ENCODE measurements around the gene UNC45A. TPM values are rescaled to one million over a fixed set of nuclear protein-coding genes. Genes with fewer than 3 reads are reported as not detected.

The UNC45A gene
- polyA plus RNA-seq, 3 donors = 29.3 to 42.6 (median 30.4) TPM

- Histone ChIP-seq H3K9me3 (replicated peaks in 1 of 2; ENCODE audit: control insufficient read depth in 1 of 2, insufficient read depth in 1 of 2, low read length in 2 of 2) (no peaks in the 10 kb centered on the region), H4K20me1 (ENCODE audit: insufficient read depth, low read length) (no peaks in the 10 kb centered on the region), H3K27me3 (ENCODE audit: control insufficient read depth in 2 of 2, insufficient read depth in 2 of 2, low read length in 2 of 2) (no peaks in the 10 kb centered on the region), H3K4me1 (ENCODE audit: control insufficient read depth in 1 of 2, insufficient read depth in 2 of 2, low read length in 2 of 2) (no peaks in the 10 kb centered on the region), H3K36me3 (replicated peaks in 1 of 2; ENCODE audit: control insufficient read depth in 1 of 2, insufficient read depth in 2 of 2, low read length in 2 of 2) (peaks cover 63 to 93% of the 10 kb centered on the region in 2 donors), H3K4me3 (replicated peaks in 1 of 3; ENCODE audit: low read depth in 2 of 3, low read length in 3 of 3) (no peak overlapping the region), H2AFZ (ENCODE audit: insufficient read depth, low read depth, low read length, poor library complexity, severe bottlenecking) (no peak overlapping the region), H3K4me2 (replicated peaks; ENCODE audit: extremely low read depth, low read length, poor library complexity, severe bottlenecking) (no peak overlapping the region), H3K27ac (ENCODE audit: low read depth in 1 of 2, low read length in 2 of 2) (no peak overlapping the region), H3K9ac (ENCODE audit: insufficient read depth, low read length, poor library complexity, severe bottlenecking) (no peak overlapping the region), H3K79me2 (ENCODE audit: insufficient read depth, low read length) (no peaks in the 10 kb centered on the region)
- intact Hi-C loops (cut with micrococcal nuclease) = no loop called here
- no peak for TF ChIP-seq CTCF (IDR thresholded peaks at IDR 0.05)
- Mint-ChIP-seq H3K9me3 (no peaks in the 10 kb centered on the region), H3K4me1 (no peaks in the 10 kb centered on the region), H3K4me3 (no peak overlapping the region), H3K36me3 (peaks cover 62 to 81% of the 10 kb centered on the region in 2 donors), H3K27ac (no peak overlapping the region), H3K27me3 (ENCODE audit: low read depth in 3 of 3) (no peaks in the 10 kb centered on the region)
- no peak for DNase-seq
- WGBS (ENCODE audit: insufficient coverage) = no CpG with 5 or more reads among the region's 5 CpGs
Measured at GRCh38 chr15:90972133-90972532, 37.0 kb downstream of the UNC45A start.

- Histone ChIP-seq H4K20me1 (ENCODE audit: insufficient read depth, low read length) (no peaks in the 10 kb centered on the region), H3K4me2 (replicated peaks; ENCODE audit: extremely low read depth, low read length, poor library complexity, severe bottlenecking) (no peak overlapping the region), H2AFZ (ENCODE audit: insufficient read depth, low read depth, low read length, poor library complexity, severe bottlenecking) (no peak overlapping the region), H3K4me3 (replicated peaks in 1 of 3; ENCODE audit: low read depth in 2 of 3, low read length in 3 of 3) (no peak overlapping the region), H3K9ac (ENCODE audit: insufficient read depth, low read length, poor library complexity, severe bottlenecking) (no peak overlapping the region), H3K27me3 (ENCODE audit: control insufficient read depth in 2 of 2, insufficient read depth in 2 of 2, low read length in 2 of 2) (no peaks in the 10 kb centered on the region), H3K9me3 (replicated peaks in 1 of 2; ENCODE audit: control insufficient read depth in 1 of 2, insufficient read depth in 1 of 2, low read length in 2 of 2) (no peaks in the 10 kb centered on the region), H3K36me3 (replicated peaks in 1 of 2; ENCODE audit: control insufficient read depth in 1 of 2, insufficient read depth in 2 of 2, low read length in 2 of 2) (peaks cover 50 to 92% of the 10 kb centered on the region in 2 donors), H3K27ac (ENCODE audit: low read depth in 1 of 2, low read length in 2 of 2) (no peak overlapping the region), H3K4me1 (ENCODE audit: control insufficient read depth in 1 of 2, insufficient read depth in 2 of 2, low read length in 2 of 2) (no peaks in the 10 kb centered on the region), H3K79me2 (ENCODE audit: insufficient read depth, low read length) (no peaks in the 10 kb centered on the region)
- no peak overlapping the region for H3K4me3 Mint-ChIP-seq
- H3K27ac Mint-ChIP-seq = peak overlapping the region in 1 of 7 donors; percentile 54
- no peak for DNase-seq
- no peaks in the 10 kb centered on the region for H3K4me1 Mint-ChIP-seq
- H3K27me3 Mint-ChIP-seq (ENCODE audit: low read depth in 3 of 3) = no peaks in the 10 kb centered on the region
- intact Hi-C loops (cut with micrococcal nuclease) = no loop called here
- H3K36me3 Mint-ChIP-seq = peaks cover 52 to 78% of the 10 kb centered on the region in 2 donors
- WGBS (ENCODE audit: insufficient coverage) = 98% methylated on average over 21 of the region's 21 CpGs
- no peaks in the 10 kb centered on the region for H3K9me3 Mint-ChIP-seq
- no peak for TF ChIP-seq CTCF (IDR thresholded peaks at IDR 0.05)
Measured at GRCh38 chr15:90974216-90974615, 39.1 kb downstream of the UNC45A start.

All from CD14-positive monocyte (primary cell).